GM10847 (cell line): ENCODE data around the gene SLC17A9.

Experiments
- POLR2A ChIP-seq: IDR thresholded peaks from 2 replicates; pipeline ENCODE4 v1.6.1; 2011; ENCODE audit not compliant: insufficient read length; ENCODE audit errors: extremely low read depth

Gene SLC17A9

GRCh38 chr20:62977613-62978560 lies 25.4 kb downstream of the SLC17A9 start:
- peak; percentile 24 for TF ChIP-seq POLR2A

GRCh38 chr20:62978561-62978943 lies 26.0 kb downstream of the SLC17A9 start:
- TF ChIP-seq POLR2A, result no peak

- no peak for TF ChIP-seq POLR2A
Observed at GRCh38 chr20:62979310-62979709, 26.8 kb downstream of the SLC17A9 start.

- no peak for TF ChIP-seq POLR2A
Observed at GRCh38 chr20:62979876-62980373, 27.4 kb downstream of the SLC17A9 start.

- TF ChIP-seq POLR2A, result no peak
Observed at GRCh38 chr20:62980380-62980960, 28.0 kb downstream of the SLC17A9 start.

GRCh38 chr20:62980970-62981369 lies 28.5 kb downstream of the SLC17A9 start:
- TF ChIP-seq POLR2A, result no peak

GRCh38 chr20:62982124-62983075 lies 29.9 kb downstream of the SLC17A9 start:
- TF ChIP-seq POLR2A, result no peak

- TF ChIP-seq POLR2A, result no peak
Observed at GRCh38 chr20:62983210-62983609, 30.7 kb downstream of the SLC17A9 start.

GRCh38 chr20:62984666-62985443 lies 32.3 kb downstream of the SLC17A9 start:
- TF ChIP-seq POLR2A, result no peak

GRCh38 chr20:62985444-62985778 lies 32.9 kb downstream of the SLC17A9 start:
- no peak for TF ChIP-seq POLR2A

GRCh38 chr20:62986257-62986800 lies 33.8 kb downstream of the SLC17A9 start:
- no peak for TF ChIP-seq POLR2A

GRCh38 chr20:62987114-62987513 lies 34.6 kb downstream of the SLC17A9 start:
- TF ChIP-seq POLR2A, result no peak

- no peak for TF ChIP-seq POLR2A
Observed at GRCh38 chr20:62989201-62989601, 36.7 kb downstream of the SLC17A9 start.

GRCh38 chr20:62990306-62990825 lies 37.9 kb downstream of the SLC17A9 start:
- TF ChIP-seq POLR2A, result no peak
